Astrocyte of the hippocampus (primary cell): ENCODE data around the gene PLXNB1.

Source experiments
- DNase-seq: peaks from one replicate; pipeline ENCODE4 v3.0.0; 2011; ENCODE audit warnings: low read depth, low spot score

The PLXNB1 gene

DNA sequence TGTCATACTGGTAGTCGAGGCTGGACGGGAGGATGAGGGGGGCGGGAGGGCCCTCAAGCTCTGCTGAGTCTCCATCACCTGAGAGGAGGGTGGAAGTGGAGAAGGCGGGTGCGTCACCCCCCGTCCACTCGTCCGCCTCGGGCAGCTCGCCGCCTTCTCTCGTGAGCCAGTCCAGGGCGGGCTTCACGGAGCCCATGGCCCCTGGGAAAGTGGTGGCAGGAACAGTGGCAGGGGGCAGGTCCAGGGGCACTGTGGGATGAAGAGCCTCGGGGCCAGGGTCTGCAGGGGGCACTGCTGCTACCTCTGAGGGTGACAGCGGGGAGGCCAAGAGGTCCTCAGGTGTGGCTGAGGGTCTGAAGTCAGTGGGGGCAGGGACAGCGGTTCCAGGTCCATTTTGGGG is 10.3 kb downstream of the PLXNB1 start:
- no peak for DNase-seq

DNA sequence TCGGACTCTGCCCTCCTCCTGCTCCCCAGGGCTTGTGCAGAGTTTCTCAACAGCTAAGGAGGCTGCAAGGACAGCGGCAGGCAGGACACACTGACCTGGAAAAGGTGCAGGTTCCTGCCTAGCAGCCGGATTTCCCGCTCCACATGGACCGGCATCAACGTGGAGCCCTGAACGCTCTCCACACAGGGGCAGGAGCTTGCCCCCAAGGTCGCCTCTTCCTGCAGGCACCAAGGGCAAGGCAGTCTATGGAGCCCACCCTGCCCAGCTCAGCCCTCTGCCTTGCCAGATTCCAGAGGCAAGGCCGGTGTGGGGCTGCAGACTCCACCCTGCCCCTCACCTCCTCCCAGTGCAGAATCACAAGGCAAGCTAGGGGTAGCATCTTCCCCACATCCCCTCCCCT is 10.7 kb downstream of the PLXNB1 start:
- DNase-seq: no peak

DNA sequence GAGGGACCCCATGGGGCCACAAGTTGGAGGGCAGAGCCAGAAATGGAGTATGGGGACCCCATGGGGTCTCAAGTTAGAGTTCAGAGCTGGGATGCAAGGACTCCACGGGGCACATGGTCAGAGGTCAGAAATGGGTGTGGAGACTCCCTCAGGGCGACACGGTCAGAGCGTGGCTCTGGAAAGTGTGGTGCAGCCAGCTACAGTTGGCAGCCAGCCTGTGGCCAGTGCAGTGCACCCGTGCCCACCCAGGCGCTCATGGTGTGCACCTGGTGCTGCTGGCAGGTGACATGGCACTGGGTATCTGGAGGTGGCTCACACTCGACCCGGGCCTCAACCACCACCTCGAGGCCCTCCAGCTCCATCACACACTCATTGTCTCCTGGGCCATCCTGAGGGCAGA is 11.2 kb downstream of the PLXNB1 start:
- DNase-seq: no peak

DNA sequence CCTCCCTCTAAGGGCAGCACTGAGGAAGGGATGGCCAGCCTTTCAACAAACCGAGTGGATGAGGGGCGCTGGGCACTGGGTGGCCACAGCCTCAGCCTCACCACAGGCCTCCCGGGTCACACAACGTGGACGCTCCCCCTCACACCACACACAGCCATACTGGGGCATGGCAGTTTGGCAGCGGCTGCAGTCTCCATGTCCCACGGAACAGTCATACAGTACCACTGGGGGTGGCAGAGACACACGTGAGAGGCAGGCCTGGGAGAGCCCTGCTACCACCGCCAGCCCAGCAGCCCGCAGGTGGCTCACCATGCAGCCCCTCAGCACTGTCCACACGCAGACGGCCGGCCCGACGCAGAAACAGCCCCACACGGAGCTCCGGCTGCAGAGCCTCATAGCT is 11.7 kb downstream of the PLXNB1 start:
- no peak for DNase-seq

DNA sequence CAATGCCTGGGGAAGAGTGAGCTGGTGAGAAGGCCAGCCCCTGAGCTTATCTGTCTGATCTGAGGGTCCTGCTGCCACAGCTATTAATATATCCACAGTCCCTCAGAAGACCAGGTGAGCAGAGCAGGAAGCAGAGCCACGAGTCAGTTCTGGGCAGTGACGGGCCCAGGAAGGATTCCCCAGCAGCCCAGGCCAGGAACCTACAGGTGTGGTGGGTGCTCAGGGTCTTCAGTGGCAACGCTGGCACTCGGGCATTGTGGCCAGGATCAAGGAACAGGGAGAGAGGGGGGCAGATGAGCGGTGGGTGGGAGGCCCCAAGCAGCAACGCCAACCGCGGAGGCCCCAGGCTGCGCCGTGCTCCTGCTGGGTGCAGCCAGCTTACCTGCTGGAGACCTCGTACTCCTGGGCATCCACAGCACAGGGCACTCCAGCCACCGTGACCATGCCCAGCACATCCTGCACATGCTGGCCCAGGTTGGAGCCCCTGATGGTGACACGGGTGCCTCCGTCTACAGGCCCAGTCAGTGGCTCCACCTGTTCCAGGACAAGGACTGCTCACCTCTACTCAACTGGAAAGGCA is 12.3 kb downstream of the PLXNB1 start:
- no peak for DNase-seq

DNA sequence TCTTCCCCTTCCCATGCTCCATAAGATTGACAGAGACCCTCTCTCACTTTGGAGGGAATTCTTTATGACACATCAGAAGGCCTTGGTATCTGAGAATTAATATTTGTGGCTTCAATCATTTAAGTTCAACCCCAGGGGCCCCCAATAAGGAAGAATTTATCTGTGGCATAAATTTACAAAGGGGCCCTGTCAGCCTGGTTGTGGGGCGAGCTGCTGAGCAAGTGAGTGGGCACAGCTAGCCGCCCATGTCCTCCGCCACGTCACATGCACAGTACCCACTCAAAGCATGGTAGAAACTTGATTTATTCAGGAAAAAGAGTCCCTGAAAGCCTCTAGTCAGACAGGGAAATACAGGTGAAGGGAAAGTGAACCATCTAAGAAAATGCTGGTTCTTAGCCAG is 13.3 kb downstream of the PLXNB1 start:
- no peak for DNase-seq

DNA sequence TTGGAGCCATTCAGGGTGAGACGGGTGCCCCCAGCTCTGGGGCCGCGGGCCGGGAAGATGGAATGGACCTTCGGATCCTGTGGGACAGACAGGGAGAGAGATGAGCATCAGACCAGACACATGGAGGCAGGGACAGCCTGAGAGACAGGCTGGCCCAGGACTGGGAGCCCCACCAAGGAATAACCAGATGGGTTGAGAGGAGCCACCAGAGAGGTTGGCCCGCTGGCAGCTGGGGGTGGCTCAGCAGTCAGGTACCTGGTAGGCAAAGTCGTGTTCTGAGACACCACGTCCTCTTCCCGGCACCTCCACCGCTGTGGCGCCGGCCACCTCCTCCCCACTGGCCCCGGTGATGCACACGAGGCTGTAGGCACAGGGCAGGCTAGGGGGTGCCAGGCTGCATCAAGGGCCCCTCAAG is 13.8 kb downstream of the PLXNB1 start:
- no peak for DNase-seq

DNA sequence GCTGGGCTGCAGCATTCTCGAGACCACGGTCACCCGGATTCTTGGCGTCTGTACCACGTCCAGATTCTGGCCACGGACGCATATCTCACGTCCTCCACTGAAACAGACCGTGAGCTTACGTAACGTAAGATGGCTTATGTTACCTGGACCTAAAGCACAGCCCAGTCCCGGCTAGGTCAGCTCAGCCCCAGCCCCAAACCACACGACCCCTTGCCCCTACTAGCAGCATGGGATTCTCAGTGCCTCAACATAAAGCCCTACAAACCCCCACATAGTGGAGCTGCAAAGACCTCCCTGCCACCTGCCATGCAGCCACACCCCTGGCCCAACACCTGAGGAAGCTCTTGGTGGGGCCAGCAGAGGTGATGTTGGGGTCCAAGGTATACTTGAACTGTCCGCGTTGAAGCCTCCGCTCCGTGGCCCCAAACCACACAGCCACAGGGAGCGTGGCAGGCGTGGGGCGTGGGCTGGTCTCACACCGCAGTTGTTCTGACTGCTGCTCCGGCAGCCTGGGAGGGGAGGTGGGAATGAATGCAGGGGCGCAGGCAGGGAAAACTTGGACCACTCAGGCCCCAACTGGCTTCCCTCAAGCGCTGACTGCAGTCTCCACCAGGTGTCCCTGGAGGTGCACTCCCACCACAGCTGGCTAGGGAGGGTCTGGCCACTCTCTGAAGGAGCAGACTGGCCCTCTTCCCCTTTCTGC is 14.5 kb downstream of the PLXNB1 start:
- no peak for DNase-seq

DNA sequence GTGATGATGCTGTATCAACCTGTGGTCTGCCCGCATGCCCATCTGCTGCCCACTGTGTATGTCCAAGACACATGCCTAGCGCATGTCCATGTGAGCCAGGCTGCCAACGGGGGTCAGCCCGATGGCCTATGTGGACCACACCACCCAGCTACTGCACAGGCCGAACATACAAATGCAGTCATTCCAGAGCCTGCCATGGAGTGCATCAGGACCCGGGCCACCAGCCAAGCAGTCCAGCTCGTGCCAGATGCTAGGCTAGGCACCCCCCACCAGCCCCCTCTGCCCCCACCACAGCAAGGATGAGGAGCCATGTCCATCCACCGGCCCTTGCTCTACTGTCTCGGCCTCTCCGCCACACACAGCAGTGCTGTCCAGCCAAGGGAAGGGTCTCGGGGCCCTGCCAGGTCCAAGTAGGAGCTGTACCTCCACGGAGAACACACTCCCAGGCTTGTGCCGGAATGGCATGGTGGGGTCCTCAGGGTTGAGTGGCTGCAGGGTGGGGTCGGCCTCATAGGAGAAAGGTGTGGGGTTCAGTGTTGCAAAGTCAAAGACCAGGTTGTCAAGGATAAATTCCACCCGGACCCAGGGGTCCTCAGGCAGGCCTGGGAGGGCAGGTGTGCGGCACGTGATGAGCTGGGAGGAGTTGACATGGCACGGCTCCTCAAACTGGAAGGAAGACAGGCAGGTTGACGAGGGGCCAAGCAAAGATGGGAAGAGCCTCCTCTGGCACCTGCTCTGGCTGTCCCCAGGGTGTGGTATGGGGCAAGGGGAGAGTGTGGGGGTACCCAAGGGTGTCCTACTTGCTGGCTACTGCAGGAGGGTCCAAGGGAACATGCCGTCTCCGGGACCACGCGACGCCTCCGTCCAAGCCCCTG is 15.3 kb downstream of the PLXNB1 start:
- DNase-seq: no peak

DNA sequence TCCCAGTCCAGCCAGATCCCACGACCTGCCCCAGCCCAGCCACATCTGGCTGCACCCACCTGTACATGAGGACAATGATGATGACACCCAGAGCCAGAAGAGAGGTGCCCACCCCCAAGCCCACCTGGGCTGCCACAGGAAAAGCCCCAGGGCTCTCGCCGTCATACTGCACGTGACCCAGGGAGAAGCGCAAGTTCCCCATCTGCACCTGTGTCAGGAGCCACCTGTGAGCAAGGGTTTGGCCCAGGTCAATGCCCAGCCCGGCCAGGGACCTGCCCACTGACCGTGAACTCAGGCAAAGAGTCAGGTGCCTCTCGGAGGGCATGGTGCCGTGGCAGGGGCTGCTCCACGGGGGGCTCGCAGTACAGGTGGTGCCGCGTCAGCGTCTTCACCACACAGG is 16.3 kb downstream of the PLXNB1 start:
- DNase-seq: no peak

DNA sequence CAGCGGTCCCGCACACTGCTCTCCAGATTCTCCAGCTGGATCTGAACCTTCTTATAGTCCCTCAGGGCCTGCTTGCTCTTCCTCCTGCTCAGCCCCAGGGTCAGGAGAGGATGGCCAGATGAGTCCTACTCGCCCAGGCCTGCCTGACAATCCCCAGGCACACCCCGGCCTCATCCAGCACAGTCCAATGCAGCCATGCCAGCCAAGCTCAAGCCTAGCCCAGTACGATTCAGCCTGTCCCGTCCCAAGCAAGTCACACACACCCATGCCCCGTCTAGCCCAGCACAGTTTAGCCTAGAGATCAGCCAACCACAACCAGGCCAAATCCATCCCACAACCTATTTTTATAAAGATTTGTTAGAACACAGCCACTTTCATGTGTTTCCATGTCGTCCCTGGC is 16.8 kb downstream of the PLXNB1 start:
- no peak for DNase-seq

DNA sequence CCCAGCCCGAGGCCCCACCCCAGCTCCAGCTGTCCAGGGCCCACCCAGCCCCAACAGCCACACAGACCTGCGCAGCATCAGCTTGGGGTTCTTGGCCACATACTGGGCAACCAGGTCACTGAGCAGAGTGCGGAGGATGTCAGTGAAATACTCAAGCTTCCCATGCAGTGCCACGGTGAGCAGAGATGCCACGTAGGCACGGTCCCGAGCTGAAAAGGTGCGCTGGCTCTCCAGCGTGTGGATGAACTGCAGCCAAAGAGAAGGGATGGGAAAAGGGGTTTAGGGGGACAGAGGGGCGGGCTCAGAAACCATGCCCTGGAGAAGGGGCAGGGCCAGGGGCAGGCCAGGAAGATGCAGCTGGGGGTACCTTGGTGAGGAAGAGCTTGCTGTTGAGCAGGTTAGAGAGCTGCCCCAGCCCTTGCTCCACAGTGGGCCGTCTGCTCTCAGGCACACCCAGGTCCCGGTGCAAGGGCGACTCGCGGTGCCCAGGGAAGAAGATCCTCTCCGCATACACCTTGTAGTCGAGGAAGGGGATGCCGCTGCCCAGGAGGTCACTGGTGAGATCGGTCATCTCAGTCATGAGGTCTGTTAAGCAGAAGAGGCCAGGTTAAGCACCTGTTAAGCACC is 17.4 kb downstream of the PLXNB1 start:
- no peak for DNase-seq

DNA sequence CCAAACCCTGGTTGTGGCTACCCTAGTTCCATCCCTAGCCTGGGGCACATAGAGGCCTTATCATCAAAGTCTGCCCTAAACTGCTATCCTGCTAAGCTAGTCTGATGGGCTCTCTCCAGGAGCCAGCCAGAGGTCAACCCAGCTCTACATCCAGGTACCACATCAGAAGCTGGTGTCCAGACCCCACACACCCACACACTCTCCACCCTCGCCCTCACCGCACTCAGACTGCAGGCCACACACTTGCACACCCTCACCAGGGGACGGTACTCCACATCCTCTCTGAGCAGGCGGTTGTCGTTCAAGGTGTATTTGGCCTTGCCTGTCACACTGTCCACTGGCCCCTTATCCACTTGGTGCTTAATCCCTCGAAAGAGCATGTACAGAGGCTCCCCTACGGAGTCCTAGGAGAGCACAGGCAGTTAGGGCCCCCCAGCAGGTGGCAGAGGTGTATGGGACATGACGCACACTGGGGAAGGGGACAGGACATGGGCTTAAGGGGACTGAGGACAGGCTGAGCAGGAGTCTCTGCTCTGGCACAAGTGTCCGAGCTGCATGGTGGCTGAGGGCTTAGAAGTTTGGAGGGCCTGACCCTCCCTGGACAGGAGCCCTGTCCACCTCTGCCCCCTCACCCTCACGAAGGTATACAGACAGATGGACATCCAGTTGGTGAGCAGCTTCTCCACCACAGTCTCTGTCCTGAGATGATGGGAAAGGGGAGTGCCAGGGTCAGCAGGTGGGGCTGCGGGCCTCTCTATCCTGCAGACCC is 18.1 kb downstream of the PLXNB1 start:
- DNase-seq: no peak

DNA sequence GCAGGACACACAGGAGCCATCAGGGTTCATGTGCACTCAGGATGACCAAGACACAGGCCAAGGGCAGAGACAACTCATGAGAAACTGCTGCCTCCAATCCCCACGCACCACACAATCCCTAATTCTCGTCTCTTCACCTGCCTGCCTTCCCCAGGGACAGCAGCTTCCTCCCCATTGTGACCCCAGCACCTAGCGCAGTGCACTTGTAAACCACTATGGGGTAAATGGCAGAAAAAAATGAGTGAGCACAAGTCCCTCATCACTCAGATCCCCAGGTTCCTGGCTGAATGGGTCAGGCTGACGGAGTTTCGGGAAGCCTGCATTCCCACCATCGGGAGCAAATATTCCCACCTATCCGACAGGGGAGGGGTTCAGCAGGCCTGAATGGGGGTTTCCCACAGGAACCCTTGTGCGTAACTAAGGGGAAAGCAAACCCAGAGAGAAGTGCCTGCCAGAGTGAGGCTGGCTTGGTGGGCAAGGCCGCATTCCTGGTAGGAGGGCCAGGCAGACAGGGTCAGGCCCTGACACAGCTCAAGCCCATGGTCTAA is 18.8 kb downstream of the PLXNB1 start:
- no peak for DNase-seq

DNA sequence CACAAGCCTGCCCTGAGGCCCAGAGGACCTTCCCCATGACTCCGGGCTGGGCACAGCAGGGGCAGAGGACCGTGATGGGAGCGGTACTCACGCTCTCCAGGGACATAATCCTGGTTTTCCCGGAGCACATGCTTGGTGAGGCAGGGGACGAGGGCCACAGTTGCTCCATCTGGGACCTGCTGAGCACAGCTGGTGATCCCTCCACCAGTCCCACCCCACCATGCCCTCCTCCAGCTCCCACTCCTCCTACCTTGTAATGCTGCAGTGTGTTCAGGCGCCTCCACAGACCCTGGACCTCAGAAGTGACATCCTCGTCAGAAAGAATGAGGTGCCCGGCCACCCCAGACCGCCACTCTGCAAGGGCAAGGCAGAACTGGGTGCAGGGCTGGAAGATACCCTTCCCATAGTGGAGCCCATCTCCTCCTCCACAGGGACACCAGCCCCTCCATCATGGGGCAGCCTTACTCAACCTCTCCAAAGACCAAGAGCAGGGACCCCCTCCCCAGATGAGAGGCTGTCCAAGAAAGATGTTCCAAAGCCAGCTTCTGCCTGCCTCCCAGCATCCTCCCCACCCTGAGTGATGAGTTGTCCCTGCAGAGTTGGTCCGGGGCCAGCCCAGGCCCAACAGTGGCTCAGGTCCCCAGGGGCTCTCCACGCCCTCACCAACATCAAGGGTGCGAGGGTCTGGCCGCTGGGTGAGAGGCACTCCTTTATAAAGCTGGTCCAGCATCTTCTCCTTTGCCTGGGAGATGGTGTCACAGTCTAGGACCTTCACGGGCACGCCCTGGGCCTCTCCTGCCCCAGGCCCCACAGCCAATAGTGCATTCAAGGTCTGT is 19.5 kb downstream of the PLXNB1 start:
- no peak for DNase-seq

DNA sequence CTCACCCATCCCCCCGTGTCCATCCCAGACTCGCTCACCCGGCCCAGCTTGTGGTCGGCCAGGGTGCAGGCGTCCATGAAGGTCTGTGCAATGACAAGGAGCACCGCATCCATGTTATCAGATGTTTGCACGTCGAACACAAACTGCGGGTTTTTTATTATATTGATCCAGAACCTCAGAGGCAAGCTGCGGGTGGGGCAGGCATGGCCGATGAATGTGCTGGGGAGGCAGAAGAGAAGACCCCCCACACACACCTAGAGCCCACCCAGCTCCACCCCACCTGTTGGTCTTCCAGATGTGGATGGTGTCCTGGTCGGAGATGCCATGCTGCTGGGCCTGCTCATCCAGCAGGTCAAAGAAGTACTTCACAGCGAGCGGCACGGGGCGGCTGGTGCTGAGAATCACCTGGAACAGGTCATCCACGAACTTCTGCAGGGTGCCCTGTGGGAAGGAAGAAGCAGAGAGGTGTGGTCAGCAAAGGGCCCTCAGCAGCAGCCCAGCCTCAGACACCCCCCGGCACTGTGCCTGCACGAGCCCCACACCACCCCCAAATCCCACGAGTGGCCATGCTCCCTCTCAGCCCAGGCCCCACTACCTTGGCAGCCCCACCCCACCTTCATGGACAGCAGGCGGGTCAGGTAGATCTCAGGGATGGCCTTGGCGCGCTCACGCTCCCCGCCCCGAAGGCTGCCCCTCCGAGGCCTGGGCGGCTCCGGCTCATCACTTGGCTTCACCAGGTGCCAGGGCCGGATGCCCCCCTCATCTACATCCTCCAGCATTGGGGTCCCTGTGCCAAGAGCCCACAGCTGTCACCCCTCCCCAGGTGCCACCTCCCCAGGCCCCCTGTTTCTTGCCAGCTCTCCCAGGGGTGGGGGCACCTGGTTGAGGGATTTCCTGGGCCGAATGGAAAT is 20.3 kb downstream of the PLXNB1 start:
- DNase-seq: no peak

DNA sequence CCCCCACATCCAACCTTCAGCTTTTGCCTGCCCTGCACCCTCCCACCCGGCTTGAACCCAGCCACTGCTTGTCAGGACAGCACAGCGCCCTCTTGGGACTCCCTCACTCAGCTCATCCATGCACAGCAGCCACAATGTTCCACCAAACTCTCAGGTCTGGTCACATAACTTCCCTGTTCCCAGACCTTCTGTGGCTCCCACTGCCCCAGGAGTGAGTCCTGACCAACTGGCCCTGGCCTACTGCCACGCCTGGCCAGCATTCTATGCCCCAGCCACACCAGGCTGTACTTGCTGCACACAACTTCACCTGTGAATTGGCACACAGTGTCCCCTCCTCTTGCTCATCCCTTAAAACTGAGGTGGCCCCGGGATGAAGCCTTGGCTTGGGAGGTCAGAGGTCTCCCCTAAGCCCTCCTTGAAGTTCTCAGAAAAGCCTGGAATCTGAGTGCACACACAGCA is 21.0 kb downstream of the PLXNB1 start:
- DNase-seq: no peak

DNA sequence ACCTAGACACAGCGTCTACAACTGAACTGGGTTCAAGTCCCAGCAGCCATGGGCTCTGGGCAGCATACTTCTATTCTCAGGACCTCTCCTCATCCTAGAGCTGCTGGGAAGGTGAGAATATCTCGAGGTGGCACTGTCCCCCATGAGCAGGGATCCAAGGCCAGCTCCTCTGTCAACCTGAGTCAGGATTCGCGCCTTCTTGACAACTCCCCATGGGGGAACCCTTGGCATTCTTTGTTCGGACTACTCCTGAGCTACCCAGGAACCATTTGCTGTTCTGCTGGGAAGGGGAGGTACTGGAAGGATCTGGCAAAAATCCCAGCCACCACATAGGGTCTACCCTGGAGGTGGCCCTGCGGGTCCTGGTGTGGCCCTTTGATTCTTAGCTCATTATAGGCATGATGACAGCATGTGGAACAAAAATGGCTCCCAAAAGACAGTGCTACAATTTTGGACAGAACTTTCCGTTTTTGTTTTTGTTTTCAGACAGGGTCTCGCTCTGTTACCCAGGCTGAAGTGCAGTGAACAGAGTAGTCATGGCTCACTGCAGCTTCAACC is 22.3 kb downstream of the PLXNB1 start:
- no peak for DNase-seq
